ENCODE measurements around the gene CBLB.
"Not testable (repeated sequence)": the region's sequence is repeated elsewhere in the genome, so short reads cannot be mapped to it uniquely, and the experiment has no call there.

CBLB gene

GRCh38 chr3:105746231-105746996 lies 122.4 kb downstream of the CBLB start:
- no peak for DNase-seq

DNA sequence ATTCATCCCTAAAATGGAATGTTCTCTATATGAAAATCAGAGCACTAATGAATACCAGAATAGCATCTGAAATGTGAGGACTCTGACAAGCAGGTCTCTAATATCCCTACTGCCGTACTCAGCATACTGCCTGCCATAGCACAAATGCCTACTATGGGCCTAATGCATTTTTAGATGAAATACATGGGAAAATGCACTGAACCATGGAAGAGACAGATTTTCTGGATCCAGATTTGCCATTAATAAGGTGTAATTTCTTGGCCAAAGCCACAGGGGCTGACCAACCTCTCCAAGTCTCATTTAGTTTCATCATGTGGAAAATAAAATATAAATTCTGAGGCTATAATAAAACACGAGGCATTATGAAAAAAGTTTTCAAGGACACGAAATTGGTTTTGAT lies 123.8 kb downstream of the CBLB start:
- no peak for DNase-seq

GRCh38 chr3:105744202-105744601 lies 124.6 kb downstream of the CBLB start:
- DNase-seq = no peak

DNA sequence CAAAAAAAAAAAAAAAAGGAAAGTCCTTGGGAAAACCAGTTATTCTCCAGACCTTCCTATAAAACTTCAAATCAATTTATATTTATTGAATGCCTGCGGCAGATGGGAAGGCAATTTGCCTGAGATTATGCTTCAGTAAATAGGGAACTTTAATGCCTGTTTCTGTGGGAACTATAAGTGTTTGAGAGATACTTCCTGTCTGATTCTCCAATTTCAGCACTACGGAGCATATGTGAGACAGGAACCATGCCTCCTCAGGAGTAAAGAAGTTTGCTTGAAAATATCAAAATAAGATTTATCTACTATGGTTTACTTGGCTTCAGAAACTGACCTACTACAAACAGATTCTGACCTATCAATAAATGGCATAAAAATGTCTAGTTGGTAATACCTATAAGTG lies 135.5 kb downstream of the CBLB start:
- no peak for DNase-seq

GRCh38 chr3:105731686-105732085 lies 137.1 kb downstream of the CBLB start:
- DNase-seq = no peak

DNA sequence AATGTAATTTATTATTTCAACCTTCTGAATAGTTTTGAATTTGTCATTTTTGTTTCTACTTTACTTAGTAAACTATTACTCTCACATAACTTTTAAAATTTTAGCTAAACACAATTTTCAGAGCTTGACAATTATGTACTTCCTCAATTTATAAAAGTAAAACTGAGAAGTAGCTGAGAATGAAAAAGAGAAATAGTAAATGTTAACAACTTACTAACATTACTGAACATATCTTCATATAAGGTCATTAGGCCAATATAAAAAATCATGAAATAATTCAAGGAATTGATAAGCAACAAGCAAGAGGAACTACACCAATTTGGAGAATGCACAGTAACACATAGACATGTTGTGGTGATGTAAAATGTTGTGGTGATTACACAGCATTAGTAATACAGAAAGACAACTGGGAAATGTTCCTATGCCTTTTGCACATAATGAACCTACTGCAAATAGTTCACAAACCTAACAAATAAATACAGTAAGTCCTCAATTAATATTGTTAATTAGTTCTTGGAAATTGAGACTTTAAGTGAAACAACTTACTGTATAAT lies 137.9 kb downstream of the CBLB start:
- no peak for DNase-seq

DNA sequence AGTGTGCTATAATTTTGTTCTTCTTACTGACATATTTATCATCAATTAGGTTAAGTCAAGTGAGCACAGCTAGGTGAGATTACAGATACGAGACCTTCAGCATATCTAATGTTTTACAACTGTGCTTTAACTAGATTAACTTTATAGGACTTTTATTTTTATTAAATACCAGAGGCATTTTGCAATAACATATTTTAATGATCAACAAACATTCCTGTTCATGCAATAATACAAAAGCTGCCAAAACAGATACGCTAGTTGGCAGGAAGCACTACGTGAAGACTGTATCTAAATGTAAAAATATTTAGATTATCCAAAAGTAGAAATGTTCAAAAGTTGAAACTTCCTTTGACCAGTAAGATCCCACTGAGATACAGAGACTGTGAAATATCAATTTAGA lies 139.1 kb downstream of the CBLB start:
- DNase-seq = no peak

- DNase-seq = no peak
Observed at GRCh38 chr3:105728771-105729312, 140.0 kb downstream of the CBLB start.

DNA sequence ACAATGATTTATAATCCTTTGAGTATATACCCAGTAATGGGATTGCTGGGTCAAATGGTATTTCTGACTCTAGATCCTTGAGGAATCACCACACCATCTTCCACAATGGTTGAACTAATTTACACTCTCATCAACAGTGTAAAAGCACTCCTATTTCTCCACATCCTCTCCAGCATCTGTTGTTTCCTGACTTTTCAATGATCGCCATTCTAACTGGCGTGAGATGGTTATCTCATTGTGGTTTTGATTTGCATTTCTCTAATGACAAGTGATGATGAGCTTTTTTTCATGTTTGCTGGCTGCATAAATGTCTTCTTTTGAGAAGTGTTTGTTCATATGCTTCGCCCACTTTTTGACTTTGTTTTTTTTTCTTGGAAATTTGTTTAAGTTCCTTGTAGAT lies 141.8 kb downstream of the CBLB start:
- DNase-seq = not testable (repeated sequence)

- DNase-seq = no peak
Observed at GRCh38 chr3:105722943-105723556, 145.8 kb downstream of the CBLB start.

DNA sequence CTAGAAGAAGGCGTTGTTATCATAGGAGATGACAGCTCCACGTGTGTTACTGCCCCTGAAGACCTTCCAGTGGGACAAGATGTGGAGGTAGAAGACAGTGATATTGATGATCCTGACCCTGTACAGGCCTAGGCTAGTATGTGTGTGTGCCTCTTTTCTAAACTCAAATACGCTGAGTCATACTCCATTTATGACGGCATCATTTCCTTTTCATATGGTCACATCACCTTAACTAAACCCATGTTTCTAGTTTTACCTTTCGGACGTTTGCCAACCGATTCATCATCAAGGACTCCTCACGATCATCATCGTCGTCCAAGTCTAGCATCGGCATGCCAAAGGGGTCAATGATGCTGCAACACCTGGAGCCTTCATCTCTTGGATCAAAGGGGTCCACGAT lies 149.0 kb downstream of the CBLB start:
- no peak for DNase-seq

DNA sequence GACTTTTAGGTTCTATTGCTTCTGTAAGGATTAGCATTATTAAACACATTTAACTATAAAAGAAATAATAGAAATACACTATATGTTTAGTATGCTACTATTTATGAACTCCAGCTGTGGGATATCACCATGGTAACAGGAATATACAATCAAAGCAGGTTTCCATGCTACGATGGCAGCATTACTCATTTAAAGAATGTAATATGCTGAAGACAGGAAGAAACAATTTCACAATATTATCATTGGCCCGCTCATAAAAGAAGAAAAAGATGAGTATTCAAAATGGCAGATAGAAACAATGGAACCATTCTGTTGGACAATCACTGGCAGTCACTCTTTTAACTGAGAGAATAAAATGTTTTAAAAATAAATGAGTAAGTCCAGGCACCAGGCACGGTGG lies 153.4 kb downstream of the CBLB start:
- DNase-seq = no peak

DNA sequence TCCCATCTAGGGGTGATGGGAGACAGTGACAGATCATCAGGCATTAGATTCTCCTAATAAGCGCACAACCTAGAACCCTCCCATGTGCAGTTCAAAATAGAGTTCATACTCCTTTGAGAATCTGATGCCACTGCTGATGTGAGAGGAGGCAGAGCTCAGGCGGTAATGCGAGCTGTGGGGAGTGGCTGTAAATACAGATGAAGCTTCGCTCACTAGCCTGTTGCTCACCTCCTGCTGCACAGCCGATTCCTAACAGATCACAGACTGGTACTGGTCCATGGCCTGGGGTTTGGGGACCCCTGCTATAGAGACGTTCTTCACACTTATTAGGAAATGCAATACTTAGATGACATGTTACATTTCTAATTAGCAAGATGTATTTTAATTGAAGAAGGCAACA lies 154.4 kb downstream of the CBLB start:
- no peak for DNase-seq

DNA sequence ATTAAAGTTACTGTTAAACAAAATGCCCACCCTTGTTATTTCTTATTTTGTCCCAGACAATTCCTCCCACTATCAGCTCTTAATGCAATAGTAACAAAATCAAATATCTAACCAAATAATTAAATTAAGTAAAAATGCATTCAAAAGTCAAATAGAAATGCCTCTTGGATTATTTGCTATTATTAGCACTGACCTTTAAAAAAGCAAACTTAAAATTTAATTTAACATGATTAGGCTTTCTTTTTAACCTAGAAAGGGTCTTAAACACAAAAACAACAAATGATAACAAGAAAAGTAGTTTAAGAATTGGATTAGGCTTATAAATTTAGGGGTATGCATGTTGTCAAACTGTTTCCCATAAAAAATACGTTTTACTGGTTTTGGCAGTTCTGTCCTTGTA lies 159.8 kb downstream of the CBLB start:
- no peak for DNase-seq

- no peak for DNase-seq
Observed at GRCh38 chr3:105707009-105707408, 161.8 kb downstream of the CBLB start.

DNA sequence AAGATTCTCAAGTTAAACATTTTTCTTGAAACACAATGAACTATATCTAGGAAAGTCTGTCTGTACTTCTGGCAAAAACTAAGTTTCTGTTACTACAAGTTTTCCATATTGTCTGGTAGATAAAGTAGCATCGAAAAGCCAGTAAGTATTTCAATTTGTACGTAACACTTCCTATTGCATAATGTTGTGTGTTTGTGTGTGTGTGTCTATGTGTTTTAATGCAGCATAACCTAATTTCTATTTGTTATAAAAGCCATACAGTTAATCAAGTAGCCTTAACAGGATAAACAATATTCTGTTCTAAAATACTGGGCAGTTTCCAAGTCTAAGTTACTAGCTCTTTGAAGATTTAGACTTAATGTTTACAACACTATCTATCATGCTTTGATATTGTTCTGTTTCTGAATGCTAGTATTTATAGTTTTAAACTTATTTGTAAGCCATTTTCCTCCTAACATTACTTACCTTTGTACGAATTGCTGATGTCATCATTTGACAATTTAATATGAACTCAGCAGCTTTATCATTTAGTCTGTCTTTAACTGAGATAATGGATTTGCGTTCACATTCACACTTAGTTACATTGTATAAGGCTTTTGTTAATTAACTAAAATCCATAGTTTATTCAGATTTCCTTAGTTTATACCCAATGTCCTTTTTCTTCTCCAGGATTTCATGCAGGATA lies 163.9 kb downstream of the CBLB start:
- no peak for DNase-seq

- DNase-seq = no peak
Observed at GRCh38 chr3:105700575-105700974, 168.2 kb downstream of the CBLB start.

DNA sequence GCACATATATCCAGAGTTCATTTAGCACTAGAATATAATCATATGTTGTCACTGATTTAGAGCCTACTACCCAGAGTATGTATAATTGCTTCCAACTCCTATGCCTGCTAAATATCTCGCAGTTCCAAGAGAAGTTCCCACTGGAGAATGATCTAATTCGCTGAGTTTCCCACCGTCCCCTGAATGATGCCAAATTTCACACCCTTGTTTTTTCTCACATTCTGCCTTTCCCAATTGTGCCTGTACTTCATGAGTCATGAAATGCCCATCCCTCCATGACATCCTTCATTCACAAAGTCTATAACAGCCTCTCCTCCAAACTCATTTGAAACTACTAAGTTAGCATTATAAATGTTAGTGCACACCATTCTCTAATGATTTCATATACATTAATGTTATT lies 177.2 kb downstream of the CBLB start:
- DNase-seq = no peak

GRCh38 chr3:105691053-105691452 lies 177.8 kb downstream of the CBLB start:
- DNase-seq = no peak

- DNase-seq = no peak
Observed at GRCh38 chr3:105688821-105689220, 180.0 kb downstream of the CBLB start.

- no peak for DNase-seq
Observed at GRCh38 chr3:105686278-105686897, 182.4 kb downstream of the CBLB start.

DNA sequence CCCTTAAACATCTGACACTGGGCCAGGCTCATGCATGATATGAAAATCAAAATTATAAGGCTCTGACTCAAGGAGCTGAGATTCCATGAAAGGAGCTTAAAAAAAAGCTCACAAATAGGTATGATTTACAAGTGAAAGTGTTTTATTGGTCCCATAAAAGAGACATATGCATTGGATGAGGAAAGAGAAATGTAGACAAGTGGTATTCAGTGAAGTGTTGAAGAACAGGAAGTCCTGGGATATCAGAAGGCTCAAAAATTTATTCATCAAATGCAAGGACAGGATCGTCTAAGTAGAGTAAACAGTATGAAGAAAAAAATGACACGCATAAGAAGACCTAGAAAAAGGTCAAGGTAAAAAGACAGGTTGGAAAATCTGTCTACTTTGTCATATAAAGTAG lies 188.9 kb downstream of the CBLB start:
- no peak for DNase-seq

DNA sequence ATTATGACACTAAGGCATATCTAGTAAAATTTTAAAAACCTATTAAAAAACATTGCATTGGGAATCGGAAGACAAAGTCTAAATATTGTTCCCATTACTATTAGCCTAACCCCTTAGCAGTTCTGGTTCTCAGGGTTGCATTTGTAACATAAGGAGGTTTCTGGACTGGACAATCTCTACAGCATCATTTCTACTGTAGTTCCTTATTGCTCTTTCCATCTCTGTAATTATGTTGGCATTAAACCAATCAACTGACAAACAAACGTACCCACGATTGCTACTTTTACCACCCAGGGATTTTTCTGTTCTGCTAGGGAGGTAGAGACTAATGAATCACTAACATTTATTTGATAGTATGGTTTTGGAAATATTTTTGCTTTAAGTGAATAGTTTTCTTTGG lies 190.8 kb downstream of the CBLB start:
- DNase-seq = no peak
